Mucosa of descending colon (tissue), 3 donors: ENCODE measurements around the gene TSHZ2. TPM values are rescaled to one million over a fixed set of nuclear protein-coding genes. Genes with fewer than 3 reads are reported as not detected.
"Not testable (repeated sequence)": the region's sequence is repeated elsewhere in the genome, so short reads cannot be mapped to it uniquely, and the experiment has no call there.

ENCODE experiments used
- ATAC-seq: fragments of 200-7000 bp; cut with Tn5 transposase; one replicate; pipeline ENCODE4 v1.9.1; 2020; ENCODE audit warnings: mild to moderate bottlenecking, moderate library complexity
- DNase-seq, 3 donors: peaks; one replicate each; pipeline ENCODE4 v3.0.0-alpha.2; 2020
- H3K36me3 ChIP-seq: fragments of 200-600 bp; one replicate; pipeline ENCODE4 v1.8.0; 2021; ENCODE audit warnings: low read depth, mild to moderate bottlenecking
- H3K4me1 ChIP-seq: fragments of 200-600 bp; one replicate; pipeline ENCODE4 v1.8.0; 2021; ENCODE audit warnings: low read depth, mild to moderate bottlenecking
- H3K4me3 ChIP-seq: fragments of 200-600 bp; one replicate; pipeline ENCODE4 v1.8.0; 2021; ENCODE audit warnings: mild to moderate bottlenecking
- H3K9me3 ChIP-seq: fragments of 200-600 bp; one replicate; pipeline ENCODE4 v1.8.0; 2021; ENCODE audit warnings: mild to moderate bottlenecking
- CTCF ChIP-seq: fragments of 200-600 bp; IDR thresholded peaks from one replicate; pipeline ENCODE4 v1.8.0; 2022; ENCODE audit warnings: antibody characterized with exemption, mild to moderate bottlenecking
- intact Hi-C, 2 donors: fragments of 100-400 bp; cut with DNase I in 1 of 2; cut with micrococcal nuclease in 1 of 2; formaldehyde crosslinking; loops; one replicate each; pipeline versions ENCODE4 v1.11.0 to v1.11.1; 2022; cut with DNase I, micrococcal nuclease
- total RNA-seq, 3 donors: library from RNA; stranded (reverse); fragmentation: NEBNext Ultra II Directional in 2 of 3; extraction: Animal tissue kit (Norgen Biotek cat#: 25700) in 2 of 3; gene quantifications; one replicate each; pipeline versions ENCODE4 v1.2.1 to v1.2.4, GENCODE V29; 2021 to 2023
- donor health status: DM: no; HTN: no; CAD: no; lungs with moderate emphysema.
- donor health status: DM: no; HTN: no; CAD: no.
- donor health status: DM: no; HTN: yes; CAD: no.

Gene TSHZ2
- total RNA-seq, 3 donors from 2014 or later, result 1.9 to 17.8 (median 3.6) TPM

- intact Hi-C loops, result no loop called here
- ATAC-seq, result no peak
- H3K4me3 ChIP-seq, result no peak overlapping the region
- TF ChIP-seq CTCF, result no peak
- H3K9me3 ChIP-seq, result no peaks in the 10 kb centered on the region
- H3K36me3 ChIP-seq, result no peaks in the 10 kb centered on the region
- peaks cover 3% of the 10 kb centered on the region for H3K4me1 ChIP-seq
- DNase-seq, result no peak
These were observed 543.6 kb downstream of the TSHZ2 start for GRCh38 chr20:53515749-53516148.

DNA sequence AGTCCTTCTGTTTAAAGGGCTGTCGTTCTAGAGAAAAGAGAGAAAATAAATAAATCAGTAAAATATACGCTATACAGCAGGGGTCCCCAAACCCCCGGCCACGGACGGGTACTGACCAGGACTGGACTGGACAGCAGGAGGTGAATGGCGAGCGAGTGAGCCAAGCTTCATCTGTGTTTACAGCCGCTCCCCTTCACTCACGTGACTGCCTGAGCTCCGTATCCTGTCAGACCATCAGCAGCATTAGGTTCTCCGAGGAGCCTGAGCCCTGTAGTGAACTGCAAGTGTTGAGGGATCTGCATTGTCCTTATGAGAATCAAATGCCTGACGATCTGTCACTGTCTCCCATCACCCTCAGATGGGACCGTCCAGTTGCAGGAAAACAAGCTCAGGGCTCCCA is 545.0 kb downstream of the TSHZ2 start:
- no peaks in the 10 kb centered on the region for H3K36me3 ChIP-seq
- intact Hi-C loops, result no loop called here
- peaks cover 3% of the 10 kb centered on the region for H3K4me1 ChIP-seq
- no peaks in the 10 kb centered on the region for H3K9me3 ChIP-seq
- no peak for TF ChIP-seq CTCF
- peak in 2 of 3 donors; percentile 39 to 52 for DNase-seq
- peak; percentile 74 for ATAC-seq
- H3K4me3 ChIP-seq, result no peak overlapping the region

- not testable (repeated sequence) for DNase-seq, H3K9me3 ChIP-seq
- peak; percentile 9 for ATAC-seq
These were observed 549.3 kb downstream of the TSHZ2 start for GRCh38 chr20:53521421-53521820.

GRCh38 chr20:53522026-53522425 is 549.9 kb downstream of the TSHZ2 start:
- Histone ChIP-seq H3K9me3 (no peaks in the 10 kb centered on the region), H3K4me3 (no peak overlapping the region), H3K36me3 (no peaks in the 10 kb centered on the region), H3K4me1 (no peaks in the 10 kb centered on the region)
- intact Hi-C loops, result no loop called here
- DNase-seq (no peak), ATAC-seq (no peak)
- no peak for TF ChIP-seq CTCF

More at GRCh38 chr20:53521421-53521820, 549.3 kb downstream of the TSHZ2 start:
- H3K4me1 ChIP-seq, H3K4me3 ChIP-seq, intact Hi-C loops, H3K36me3 ChIP-seq: not testable (repeated sequence)

DNA sequence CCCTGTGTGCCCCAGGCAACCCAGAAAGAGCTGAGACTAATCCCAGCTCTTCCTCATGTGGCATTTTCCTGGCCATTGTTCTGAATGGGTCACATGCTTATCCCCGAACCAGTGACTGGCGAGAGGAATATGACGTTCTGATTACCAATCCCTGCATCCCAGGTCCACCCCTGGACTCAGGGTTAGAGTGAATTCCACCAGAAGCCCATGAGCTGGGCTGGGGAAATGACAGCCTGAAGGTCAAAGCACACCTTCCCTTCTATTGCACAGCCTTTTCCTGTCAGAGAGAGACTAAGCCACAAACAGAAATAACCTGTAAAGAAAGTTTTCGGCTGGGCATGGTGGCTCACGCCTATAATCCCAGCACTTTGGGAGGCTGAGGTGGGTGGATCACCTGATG is 550.5 kb downstream of the TSHZ2 start:
- H3K4me3 ChIP-seq, result no peak overlapping the region
- no peak for ATAC-seq
- intact Hi-C loops, result no loop called here

GRCh38 chr20:53523615-53524014 is 551.5 kb downstream of the TSHZ2 start:
- H3K4me1 ChIP-seq, H3K9me3 ChIP-seq, H3K36me3 ChIP-seq, DNase-seq, intact Hi-C loops, H3K4me3 ChIP-seq, ATAC-seq: not testable (repeated sequence)

More for the DNA sequence above, 550.5 kb downstream of the TSHZ2 start:
- Histone ChIP-seq H3K4me1 (no peaks in the 10 kb centered on the region), H3K36me3 (no peaks in the 10 kb centered on the region), H3K9me3 (no peaks in the 10 kb centered on the region)
- no peak for DNase-seq
- TF ChIP-seq CTCF, result no peak
